Prostate gland (tissue), 2 donors: Measurements from ENCODE around the gene SLC25A21.

Experiments
- POLR2A ChIP-seq: fragments of 450-650 bp; IDR thresholded peaks from one replicate; pipeline ENCODE4 v1.6.1; 2016; ENCODE audit warnings: antibody characterized with exemption, mild to moderate bottlenecking
- TF ChIP-seq, protein P1 (sequence below), 4 experiments: fragments of 200-600 bp in 2 of 4; fragments of 450-650 bp in 2 of 4; sonication (generic) in 2 of 4; IDR thresholded peaks; 1 replicate in 3 of 4; 2 replicates in 1 of 4; pipeline ENCODE4 v1.5.1; 2016 to 2019; ENCODE audit warnings: antibody characterized with exemption in 4 of 4, mild to moderate bottlenecking in 2 of 4, moderate library complexity in 2 of 4

- TF ChIP-seq, protein P1, sequence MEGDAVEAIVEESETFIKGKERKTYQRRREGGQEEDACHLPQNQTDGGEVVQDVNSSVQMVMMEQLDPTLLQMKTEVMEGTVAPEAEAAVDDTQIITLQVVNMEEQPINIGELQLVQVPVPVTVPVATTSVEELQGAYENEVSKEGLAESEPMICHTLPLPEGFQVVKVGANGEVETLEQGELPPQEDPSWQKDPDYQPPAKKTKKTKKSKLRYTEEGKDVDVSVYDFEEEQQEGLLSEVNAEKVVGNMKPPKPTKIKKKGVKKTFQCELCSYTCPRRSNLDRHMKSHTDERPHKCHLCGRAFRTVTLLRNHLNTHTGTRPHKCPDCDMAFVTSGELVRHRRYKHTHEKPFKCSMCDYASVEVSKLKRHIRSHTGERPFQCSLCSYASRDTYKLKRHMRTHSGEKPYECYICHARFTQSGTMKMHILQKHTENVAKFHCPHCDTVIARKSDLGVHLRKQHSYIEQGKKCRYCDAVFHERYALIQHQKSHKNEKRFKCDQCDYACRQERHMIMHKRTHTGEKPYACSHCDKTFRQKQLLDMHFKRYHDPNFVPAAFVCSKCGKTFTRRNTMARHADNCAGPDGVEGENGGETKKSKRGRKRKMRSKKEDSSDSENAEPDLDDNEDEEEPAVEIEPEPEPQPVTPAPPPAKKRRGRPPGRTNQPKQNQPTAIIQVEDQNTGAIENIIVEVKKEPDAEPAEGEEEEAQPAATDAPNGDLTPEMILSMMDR (IDR thresholded peaks at IDR 0.05), result no peak
- TF ChIP-seq POLR2A, result no peak
Measured at GRCh38 chr14:36860831-36861230, 311.6 kb downstream of the SLC25A21 start.
